IMR-90 (cell line): ENCODE data around the gene TUSC2. TPM values are rescaled to one million over a fixed set of nuclear protein-coding genes. Genes with fewer than 3 reads are reported as not detected.

Source experiments
- ATAC-seq: fragments of 200-7000 bp; cut with Tn5 transposase; 2 replicates; pipeline ENCODE4 v1.9.1; 2020; ENCODE audit warnings: low read depth, mild to moderate bottlenecking, moderate library complexity
- BruUV-seq: library from RNA; stranded (reverse); fragments of 400-500 nt; replicated peaks from 2 replicates; lab custom pipeline; 2021; lab: Mats Ljungman, UMichigan
- CTCF ChIA-PET: fragments of 300-600 bp; formaldehyde crosslinking; extraction: SDS; loops from one replicate; lab custom pipeline; 2021; ENCODE audit warnings: antibody characterized with exemption; lab: Yijun Ruan, JAX
- POLR2A ChIA-PET: fragments of 300-600 bp; sonication (Branson Sonifier 250); formaldehyde crosslinking; loops from one replicate; lab custom pipeline; 2022; ENCODE audit warnings: antibody characterized with exemption; ENCODE audit not compliant: unreplicated experiment; lab: Charles Lee
- DNase-seq: peaks from one replicate; pipeline ENCODE4 v3.0.0; 2013
- H2AFZ ChIP-seq: replicated peaks from 2 replicates; pipeline ENCODE3; 2013; ENCODE audit warnings: low read length, mild to moderate bottlenecking; ENCODE audit not compliant: poor library complexity
- H2AK5ac ChIP-seq: 2 replicates; pipeline ENCODE4 v1.6.1; 2013; ENCODE audit warnings: low read depth, low read length, inconsistent platforms
- H2AK9ac ChIP-seq: replicated peaks from 2 replicates; pipeline ENCODE3; 2013; ENCODE audit warnings: mild to moderate bottlenecking, low read depth, low read length, moderate library complexity; ENCODE audit not compliant: poor library complexity
- H2BK120ac ChIP-seq: 2 replicates; pipeline ENCODE4 v1.6.1; 2013; ENCODE audit warnings: low read depth, low read length, inconsistent platforms
- H2BK15ac ChIP-seq: 3 replicates; pipeline ENCODE4 v1.6.1; 2013; ENCODE audit warnings: low read depth, low read length, inconsistent platforms
- H2BK20ac ChIP-seq: 2 replicates; pipeline ENCODE4 v1.6.1; 2013; ENCODE audit warnings: low read depth, mild to moderate bottlenecking, inconsistent platforms, low read length, moderate library complexity
- H2BK5ac ChIP-seq: 2 replicates; pipeline ENCODE4 v1.6.1; 2013; ENCODE audit warnings: mild to moderate bottlenecking, low read depth, low read length, inconsistent platforms; ENCODE audit not compliant: poor library complexity, severe bottlenecking
- H3K14ac ChIP-seq: replicated peaks from 2 replicates; pipeline ENCODE4 v1.6.1; 2013; ENCODE audit warnings: low read depth, low read length, inconsistent platforms
- H3K18ac ChIP-seq: 2 replicates; pipeline ENCODE4 v1.6.1; 2013; ENCODE audit warnings: low read depth, low read length, control low read depth
- H3K23ac ChIP-seq: 2 replicates; pipeline ENCODE4 v1.6.1; 2013; ENCODE audit warnings: low read depth, low read length, inconsistent platforms
- H3K27ac ChIP-seq: 2 replicates; pipeline ENCODE4 v1.5.1; 2013; ENCODE audit warnings: mild to moderate bottlenecking, control low read depth, low read length; ENCODE audit not compliant: insufficient read depth
- H3K27me3 ChIP-seq: 2 replicates; pipeline ENCODE4 v1.6.1; 2013; ENCODE audit warnings: low read length; ENCODE audit not compliant: control insufficient read depth, insufficient read depth
- H3K36me3 ChIP-seq: 2 replicates; pipeline ENCODE4 v1.6.1; 2013; ENCODE audit warnings: low read length, mixed read lengths; ENCODE audit not compliant: control insufficient read depth, insufficient read depth
- H3K4ac ChIP-seq: 2 replicates; pipeline ENCODE4 v1.6.1; 2013; ENCODE audit warnings: low read depth, low read length, inconsistent platforms
- H3K4me1 ChIP-seq: 2 replicates; pipeline ENCODE4 v1.6.1; 2013; ENCODE audit warnings: low read length, mixed read lengths; ENCODE audit not compliant: control insufficient read depth, insufficient read depth
- H3K4me2 ChIP-seq: 2 replicates; pipeline ENCODE4 v1.6.1; 2013; ENCODE audit warnings: low read depth, mild to moderate bottlenecking, control low read depth, low read length, moderate library complexity
- H3K4me3 ChIP-seq: 2 replicates; pipeline ENCODE4 v1.5.1; 2013; ENCODE audit warnings: low read depth, mild to moderate bottlenecking, control low read depth, low read length, moderate library complexity; ENCODE audit not compliant: insufficient read depth
- H3K56ac ChIP-seq: 2 replicates; pipeline ENCODE4 v1.6.1; 2013; ENCODE audit warnings: low read length, inconsistent platforms; ENCODE audit not compliant: insufficient read depth; ENCODE audit errors: extremely low read depth
- H3K79me1 ChIP-seq, 2 experiments: 2 replicates each; pipeline ENCODE4 v1.6.1; 2013; ENCODE audit warnings: low read length in 2 of 2, inconsistent platforms in 1 of 2, low read depth in 1 of 2
- H3K9ac ChIP-seq: 2 replicates; pipeline ENCODE4 v1.6.1; 2013; ENCODE audit warnings: low read depth, low read length, control low read depth
- H3K9me1 ChIP-seq: 2 replicates; pipeline ENCODE4 v1.6.1; 2013; ENCODE audit warnings: low read length, inconsistent platforms; ENCODE audit not compliant: insufficient read depth
- H3K9me3 ChIP-seq: 2 replicates; pipeline ENCODE4 v1.6.1; 2013; ENCODE audit warnings: low read length; ENCODE audit not compliant: control insufficient read depth, insufficient read depth
- H4K20me1 ChIP-seq: 2 replicates; pipeline ENCODE4 v1.6.1; 2013; ENCODE audit warnings: low read length, inconsistent platforms; ENCODE audit not compliant: insufficient read depth
- H4K5ac ChIP-seq: 2 replicates; pipeline ENCODE4 v1.6.1; 2013; ENCODE audit warnings: mild to moderate bottlenecking, low read depth, low read length, control low read depth
- H4K8ac ChIP-seq, 2 experiments: 2 replicates each; pipeline ENCODE4 v1.6.1; 2013; ENCODE audit warnings: low read depth in 2 of 2, low read length in 2 of 2, control low read depth in 1 of 2, inconsistent platforms in 1 of 2
- H4K91ac ChIP-seq: 2 replicates; pipeline ENCODE4 v1.6.1; 2013; ENCODE audit warnings: low read depth, low read length, inconsistent platforms; ENCODE audit not compliant: insufficient read depth
- BHLHE40 ChIP-seq: fragments of 150-350 bp; IDR thresholded peaks from 2 replicates; pipeline ENCODE4 v1.6.1; 2016; ENCODE audit warnings: mild to moderate bottlenecking, low read depth, low read length
- CEBPB ChIP-seq: IDR thresholded peaks from 2 replicates; pipeline ENCODE4 v1.6.1; 2012; ENCODE audit warnings: low read depth, low read length, improper control_type of control experiment
- CHD1 ChIP-seq: IDR thresholded peaks from 2 replicates; pipeline ENCODE4 v1.6.1; 2012; ENCODE audit warnings: low read depth, low read length, improper control_type of control experiment
- FOS ChIP-seq: fragments of 150-350 bp; IDR thresholded peaks from 2 replicates; pipeline ENCODE4 v1.6.1; 2016; ENCODE audit warnings: low read depth, low read length
- MAFK ChIP-seq: IDR thresholded peaks from 2 replicates; pipeline ENCODE4 v1.6.1; 2012; ENCODE audit warnings: low read depth, low read length, improper control_type of control experiment
- MAZ ChIP-seq: IDR thresholded peaks from 2 replicates; pipeline ENCODE4 v1.6.1; 2012; ENCODE audit warnings: low read depth, mild to moderate bottlenecking, low read length, improper control_type of control experiment, moderate library complexity, borderline replicate concordance
- MXI1 ChIP-seq: IDR thresholded peaks from 2 replicates; pipeline ENCODE4 v1.6.1; 2012; ENCODE audit warnings: low read depth, mild to moderate bottlenecking, low read length, moderate library complexity, borderline replicate concordance
- NFE2L2 ChIP-seq: fragments of 150-350 bp; IDR thresholded peaks from 2 replicates; pipeline ENCODE4 v1.6.1; 2016; ENCODE audit warnings: low read depth, mild to moderate bottlenecking, low read length
- POLR2A ChIP-seq: IDR thresholded peaks from 2 replicates; pipeline ENCODE4 v1.6.1; 2012; ENCODE audit warnings: mild to moderate bottlenecking, low read depth, low read length
- RAD21 ChIP-seq: IDR thresholded peaks from 2 replicates; pipeline ENCODE4 v1.6.1; 2012; ENCODE audit warnings: low read length, improper control_type of control experiment
- RCOR1 ChIP-seq: IDR thresholded peaks from 2 replicates; pipeline ENCODE4 v1.6.1; 2012; ENCODE audit warnings: mild to moderate bottlenecking, low read length, improper control_type of control experiment; ENCODE audit not compliant: insufficient replicate concordance
- RFX5 ChIP-seq: IDR thresholded peaks from 2 replicates; pipeline ENCODE4 v1.8.0; 2012; ENCODE audit warnings: low read depth, mild to moderate bottlenecking, low read length, moderate library complexity
- SMC3 ChIP-seq: fragments of 150-350 bp; IDR thresholded peaks from 2 replicates; pipeline ENCODE4 v1.6.1; 2016; ENCODE audit warnings: low read depth, mild to moderate bottlenecking, antibody characterized with exemption, low read length, moderate library complexity
- WGBS, 2 experiments: methylation state at CpG; one replicate each; pipeline versions ENCODE4 v1.1.5 to v1.1.7; 2013; ENCODE audit warnings: missing lambda C conversion rate in 2 of 2; ENCODE audit not compliant: insufficient read length in 1 of 2; ENCODE audit errors: extremely low coverage in 2 of 2; 5-methylcytosine and 5-hydroxymethylcytosine counted together
- dilution Hi-C: fragments of 300-500 bp; cut with HindIII; formaldehyde crosslinking; loops from one replicate; pipeline ENCODE4 v1.14.3; 2018; ENCODE audit warnings: low sequenced_read_pairs; ENCODE audit not compliant: unreplicated experiment
- in situ Hi-C: fragments of 300-500 bp; cut with MboI; formaldehyde crosslinking; loops from 3 replicates; pipeline ENCODE4 v1.14.3; 2019; ENCODE audit warnings: low sequenced_read_pairs, inconsistent platforms, mixed read lengths
- intact Hi-C: fragments of 100-400 bp; cut with micrococcal nuclease; formaldehyde crosslinking; loops from 2 replicates; pipeline ENCODE4 v1.10.0; 2022
- polyA plus RNA-seq, 3 experiments: library from polyadenylated mRNA; depleted of rRNA; stranded (reverse); fragments of >200 nt; gene quantifications; 2 replicates each; pipeline ENCODE4 v1.2.3, GENCODE V29; 2012; ENCODE audit warnings: low replicate concordance in 1 of 3
- total RNA-seq: library from RNA; depleted of rRNA; stranded (reverse); fragments of >200 nt; gene quantifications from 2 replicates; pipeline ENCODE4 v1.2.3, GENCODE V29; 2012
- TF ChIP-seq, protein P1 (sequence below): fragments of 150-350 bp; IDR thresholded peaks from 2 replicates; pipeline ENCODE4 v1.6.1; 2016; ENCODE audit warnings: low read depth, mild to moderate bottlenecking, low read length, moderate library complexity, borderline replicate concordance
- TF ChIP-seq, protein P2 (sequence below): conservative IDR thresholded peaks from 2 replicates; pipeline ENCODE4 v1.5.1; 2012; ENCODE audit warnings: mild to moderate bottlenecking, low read depth, low read length, improper control_type of control experiment
- TF ChIP-seq, protein P3 (sequence below): fragments of 150-350 bp; IDR thresholded peaks from 2 replicates; pipeline ENCODE4 v1.6.1; 2017; ENCODE audit warnings: mild to moderate bottlenecking, antibody characterized with exemption, low read length, low read depth

The TUSC2 gene
- total and polyA plus RNA-seq, 2 of the 4 experiments (the other 2 are of a cell fraction): 13.4 to 24.0 TPM

DNA sequence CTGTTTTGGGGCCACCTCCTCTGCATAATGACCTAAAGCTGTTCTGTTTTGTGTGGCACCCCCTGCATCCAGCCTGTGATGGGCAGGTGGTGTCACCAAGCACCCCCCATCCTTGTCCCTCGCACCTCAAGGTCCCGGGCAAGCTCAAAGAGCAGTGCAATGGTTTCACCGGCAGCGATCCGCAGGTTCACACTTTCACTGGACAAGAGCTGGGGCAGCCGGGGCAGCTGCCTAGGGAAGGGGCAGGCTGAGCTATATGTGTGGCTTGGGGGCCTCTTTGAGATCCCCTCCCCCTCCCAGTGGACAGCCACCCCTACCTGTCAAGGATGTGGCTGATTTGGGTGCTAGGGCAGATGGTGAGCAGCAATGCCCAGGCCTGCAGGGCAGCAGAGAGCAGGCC is 38.9 kb downstream of the TUSC2 start:
- no peak overlapping the region for H3K23ac ChIP-seq
- no peak overlapping the region for H2BK5ac ChIP-seq
- WGBS, 2 experiments: no CpG with 5 or more reads among the region's 6 CpGs
- H3K56ac ChIP-seq: no peak overlapping the region
- dilution Hi-C loops (no loop called here), intact Hi-C loops (no loop called here), in situ Hi-C loops (no loop called here)
- no peak overlapping the region for H3K14ac ChIP-seq
- no peak overlapping the region for H3K9ac ChIP-seq
- TF ChIP-seq CHD1: no peak
- no peak for TF ChIP-seq CEBPB
- TF ChIP-seq BHLHE40: no peak
- TF ChIP-seq MXI1: no peak
- TF ChIP-seq FOS: no peak
- TF ChIP-seq, protein P1, sequence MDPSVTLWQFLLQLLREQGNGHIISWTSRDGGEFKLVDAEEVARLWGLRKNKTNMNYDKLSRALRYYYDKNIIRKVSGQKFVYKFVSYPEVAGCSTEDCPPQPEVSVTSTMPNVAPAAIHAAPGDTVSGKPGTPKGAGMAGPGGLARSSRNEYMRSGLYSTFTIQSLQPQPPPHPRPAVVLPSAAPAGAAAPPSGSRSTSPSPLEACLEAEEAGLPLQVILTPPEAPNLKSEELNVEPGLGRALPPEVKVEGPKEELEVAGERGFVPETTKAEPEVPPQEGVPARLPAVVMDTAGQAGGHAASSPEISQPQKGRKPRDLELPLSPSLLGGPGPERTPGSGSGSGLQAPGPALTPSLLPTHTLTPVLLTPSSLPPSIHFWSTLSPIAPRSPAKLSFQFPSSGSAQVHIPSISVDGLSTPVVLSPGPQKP: no peak
- no peak for TF ChIP-seq RFX5
- no peak for TF ChIP-seq POLR2A
- TF ChIP-seq NFE2L2: no peak
- TF ChIP-seq RCOR1: no peak
- no peak for TF ChIP-seq RAD21
- TF ChIP-seq SMC3: no peak
- TF ChIP-seq, protein P2, sequence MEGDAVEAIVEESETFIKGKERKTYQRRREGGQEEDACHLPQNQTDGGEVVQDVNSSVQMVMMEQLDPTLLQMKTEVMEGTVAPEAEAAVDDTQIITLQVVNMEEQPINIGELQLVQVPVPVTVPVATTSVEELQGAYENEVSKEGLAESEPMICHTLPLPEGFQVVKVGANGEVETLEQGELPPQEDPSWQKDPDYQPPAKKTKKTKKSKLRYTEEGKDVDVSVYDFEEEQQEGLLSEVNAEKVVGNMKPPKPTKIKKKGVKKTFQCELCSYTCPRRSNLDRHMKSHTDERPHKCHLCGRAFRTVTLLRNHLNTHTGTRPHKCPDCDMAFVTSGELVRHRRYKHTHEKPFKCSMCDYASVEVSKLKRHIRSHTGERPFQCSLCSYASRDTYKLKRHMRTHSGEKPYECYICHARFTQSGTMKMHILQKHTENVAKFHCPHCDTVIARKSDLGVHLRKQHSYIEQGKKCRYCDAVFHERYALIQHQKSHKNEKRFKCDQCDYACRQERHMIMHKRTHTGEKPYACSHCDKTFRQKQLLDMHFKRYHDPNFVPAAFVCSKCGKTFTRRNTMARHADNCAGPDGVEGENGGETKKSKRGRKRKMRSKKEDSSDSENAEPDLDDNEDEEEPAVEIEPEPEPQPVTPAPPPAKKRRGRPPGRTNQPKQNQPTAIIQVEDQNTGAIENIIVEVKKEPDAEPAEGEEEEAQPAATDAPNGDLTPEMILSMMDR: no peak
- TF ChIP-seq, protein P3, sequence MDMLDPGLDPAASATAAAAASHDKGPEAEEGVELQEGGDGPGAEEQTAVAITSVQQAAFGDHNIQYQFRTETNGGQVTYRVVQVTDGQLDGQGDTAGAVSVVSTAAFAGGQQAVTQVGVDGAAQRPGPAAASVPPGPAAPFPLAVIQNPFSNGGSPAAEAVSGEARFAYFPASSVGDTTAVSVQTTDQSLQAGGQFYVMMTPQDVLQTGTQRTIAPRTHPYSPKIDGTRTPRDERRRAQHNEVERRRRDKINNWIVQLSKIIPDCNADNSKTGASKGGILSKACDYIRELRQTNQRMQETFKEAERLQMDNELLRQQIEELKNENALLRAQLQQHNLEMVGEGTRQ: no peak
- no peak for TF ChIP-seq MAFK
- TF ChIP-seq MAZ: no peak
- H3K27ac ChIP-seq: no peak overlapping the region
- no peaks in the 10 kb centered on the region for H3K27me3 ChIP-seq
- DNase-seq (no peak), ATAC-seq (no peak)
- no peak overlapping the region for H4K91ac ChIP-seq
- no peak overlapping the region for H3K18ac ChIP-seq
- peaks cover 8% of the 10 kb centered on the region for H3K4me1 ChIP-seq
- no peak overlapping the region for H2BK15ac ChIP-seq
- no peaks in the 10 kb centered on the region for H3K9me3 ChIP-seq
- peaks cover 34% of the 10 kb centered on the region for H3K36me3 ChIP-seq
- peaks cover 14 to 31% of the 10 kb centered on the region in 2 experiments for H3K79me1 ChIP-seq
- POLR2A ChIA-PET: no interaction called here
- no TSS peak for BruUV-seq
- no peak overlapping the region for H2AK9ac ChIP-seq
- H2AK5ac ChIP-seq: no peak overlapping the region
- H4K5ac ChIP-seq: no peak overlapping the region
- no peaks in the 10 kb centered on the region; the same call in 1 of the 2 replicates for H4K20me1 ChIP-seq
- no peak overlapping the region for H3K4me3 ChIP-seq
- no peak overlapping the region for H3K4me2 ChIP-seq
- CTCF ChIA-PET: no interaction called here
- no peak overlapping the region for H2BK120ac ChIP-seq
- no peak overlapping the region for H3K4ac ChIP-seq
- H4K8ac ChIP-seq: no peak overlapping the region
- H2AFZ ChIP-seq: no peak overlapping the region
- H3K9me1 ChIP-seq: no peaks in the 10 kb centered on the region; the same call in 1 of the 2 replicates
- no peak overlapping the region for H2BK20ac ChIP-seq
